CD4-positive, alpha-beta T cell (primary cell): ENCODE data around the gene NFE2. TPM values are rescaled to one million over a fixed set of nuclear protein-coding genes. Genes with fewer than 3 reads are reported as not detected.
A peak's percentile ranks its signal among the peaks of the same experiment; 100 is the strongest.
"Not testable (repeated sequence)": the region's sequence is repeated elsewhere in the genome, so short reads cannot be mapped to it uniquely, and the experiment has no call there.

Source experiments
- ATAC-seq: fragments of 200-7000 bp; cut with Tn5 transposase; one replicate; pipeline ENCODE4 v1.10.0; 2022; ENCODE audit warnings: mild to moderate bottlenecking; ENCODE audit not compliant: poor library complexity
- CTCF ChIA-PET: fragments of 350-600 bp; sonication (Branson Sonifier 250); formaldehyde crosslinking; loops from one replicate; lab custom pipeline; 2021; ENCODE audit warnings: antibody characterized with exemption, inconsistent platforms; lab: Charles Lee
- POLR2A ChIA-PET: fragments of 350-600 bp; sonication (Branson Sonifier 250); formaldehyde crosslinking; loops from one replicate; lab custom pipeline; 2021; ENCODE audit warnings: antibody characterized with exemption, inconsistent platforms; lab: Charles Lee
- DNase-seq, 14 experiments: peaks; one replicate each; pipeline ENCODE4 v3.0.0-alpha.2; 2013 to 2020; ENCODE audit warnings: mixed read lengths in 2 of 14
- H3K27ac ChIP-seq, 2 donors: one replicate each; pipeline versions ENCODE4 v1.5.1 to v1.7.0; 2013; ENCODE audit warnings: low read length in 2 of 2, low read depth in 1 of 2, mild to moderate bottlenecking in 1 of 2
- H3K27me3 ChIP-seq, 2 experiments: 1 replicate in 1 of 2; 2 replicates in 1 of 2; pipeline versions ENCODE4 v1.6.1 to v1.7.0; 2013; ENCODE audit warnings: low read length in 2 of 2, control low read depth in 1 of 2, mild to moderate bottlenecking in 1 of 2, moderate library complexity in 1 of 2; ENCODE audit not compliant: insufficient read depth in 2 of 2, control insufficient read depth in 1 of 2
- H3K36me3 ChIP-seq: one replicate; pipeline ENCODE4 v1.6.1; 2013; ENCODE audit warnings: low read length, control low read depth; ENCODE audit not compliant: insufficient read depth
- H3K4me1 ChIP-seq: one replicate; pipeline ENCODE4 v1.6.1; 2013; ENCODE audit warnings: low read length, control low read depth; ENCODE audit not compliant: insufficient read depth
- H3K4me3 ChIP-seq: one replicate; pipeline ENCODE4 v1.5.1; 2013; ENCODE audit warnings: mild to moderate bottlenecking, low read length, moderate library complexity
- H3K9me3 ChIP-seq, 2 experiments: 1 replicate in 1 of 2; 2 replicates in 1 of 2; pipeline versions ENCODE4 v1.6.1 to v1.7.0; 2013; ENCODE audit warnings: low read length in 2 of 2, mild to moderate bottlenecking in 2 of 2, control low read depth in 1 of 2, moderate library complexity in 1 of 2; ENCODE audit not compliant: control insufficient read depth in 1 of 2, insufficient read depth in 1 of 2
- H3K27ac Mint-ChIP-seq: one replicate; pipeline ENCODE4 v1.8.0; 2020; ENCODE audit warnings: mixed read lengths
- H3K27me3 Mint-ChIP-seq: one replicate; pipeline ENCODE4 v1.8.0; 2021; ENCODE audit warnings: mixed read lengths
- H3K36me3 Mint-ChIP-seq: one replicate; pipeline ENCODE4 v1.8.0; 2021; ENCODE audit warnings: low read depth, mixed read lengths
- H3K4me1 Mint-ChIP-seq: one replicate; pipeline ENCODE4 v1.8.0; 2021; ENCODE audit warnings: low read depth, mixed read lengths
- H3K4me3 Mint-ChIP-seq: one replicate; pipeline ENCODE4 v1.8.0; 2020; ENCODE audit warnings: mild to moderate bottlenecking, mixed read lengths
- H3K9me3 Mint-ChIP-seq: one replicate; pipeline ENCODE4 v1.8.0; 2020; ENCODE audit warnings: mixed read lengths
- CTCF ChIP-seq: fragments of 200-600 bp; IDR thresholded peaks from one replicate; pipeline ENCODE4 v1.8.0; 2022; ENCODE audit warnings: antibody characterized with exemption, mild to moderate bottlenecking
- intact Hi-C, 2 experiments: fragments of 100-400 bp; cut with DNase I in 1 of 2; cut with micrococcal nuclease in 1 of 2; formaldehyde crosslinking; loops; one replicate each; pipeline versions ENCODE4 v1.15.1 to v1.9.0; 2023 to 2025; cut with DNase I, micrococcal nuclease
- total RNA-seq, 174 experiments: library from RNA in 2 of 174; stranded (reverse) in 2 of 174; gene quantifications; one replicate each; pipeline ENCODE4 v1.2.3 and lab custom pipeline; 2021 to 2026

Gene NFE2
- total RNA-seq, 2 experiments from 2014 or later: 0.20 TPM; not detected in 1

- Histone ChIP-seq H3K36me3 (peaks cover 75% of the 10 kb centered on the region), H3K27me3 (no peaks in the 10 kb centered on the region), H3K4me3 (no peak overlapping the region), H3K27ac (no peak overlapping the region), H3K9me3 (no peaks in the 10 kb centered on the region), H3K4me1 (peaks cover 41% of the 10 kb centered on the region)
- ChIA-PET CTCF (interaction anchor here (1.4 kb wide), 2 partner anchors 34 to 114 kb away, joined by 3 read pairs; no protein-coding TSS in a partner anchor), POLR2A (interaction anchor here (0.9 to 2.6 kb wide), 6 partner anchors 10 to 74 kb away, joined by 3 to 19 read pairs (median 4); partner anchors contain the start of gene COPZ1)
- TF ChIP-seq CTCF: peak; percentile 40
- peaks cover 4% of the 10 kb centered on the region for H3K36me3 Mint-ChIP-seq
- peak overlapping the region; percentile 68 for H3K4me3 Mint-ChIP-seq
- H3K27me3 Mint-ChIP-seq: no peaks in the 10 kb centered on the region
- ATAC-seq (no peak), DNase-seq (no peak)
- intact Hi-C loops: loop anchor here in 1 of 2 experiments (5.0 kb wide), 1 partner anchor 157 kb away; no protein-coding TSS in a partner anchor
- peak overlapping the region; percentile 41 for H3K27ac Mint-ChIP-seq
- H3K9me3 Mint-ChIP-seq: no peaks in the 10 kb centered on the region
- H3K4me1 Mint-ChIP-seq: no peaks in the 10 kb centered on the region
Measured at GRCh38 chr12:54285150-54286041, 15.4 kb downstream of the NFE2 start.

- H3K27me3 ChIP-seq, H3K4me3 ChIP-seq, H3K36me3 Mint-ChIP-seq, H3K4me1 Mint-ChIP-seq, H3K9me3 Mint-ChIP-seq, H3K27me3 Mint-ChIP-seq, DNase-seq, ATAC-seq, H3K9me3 ChIP-seq, intact Hi-C loops, H3K27ac ChIP-seq: not testable (repeated sequence)
- Histone ChIP-seq H3K36me3 (peaks cover 72% of the 10 kb centered on the region), H3K4me1 (peaks cover 41% of the 10 kb centered on the region)
- ChIA-PET POLR2A (interaction anchor here (0.9 to 1.3 kb wide), 5 partner anchors 9 to 75 kb away, joined by 3 to 6 read pairs (median 3); partner anchors contain the start of gene COPZ1), CTCF (interaction anchor here (1.4 kb wide), 1 partner anchor 115 kb away, joined by 3 read pairs; no protein-coding TSS in a partner anchor)
- Mint-ChIP-seq H3K27ac (peak overlapping the region; percentile 14), H3K4me3 (peak overlapping the region; percentile 49)
Measured at GRCh38 chr12:54284070-54284780, 16.6 kb downstream of the NFE2 start.

- H3K4me1 ChIP-seq: peaks cover 42% of the 10 kb centered on the region
- Mint-ChIP-seq H3K36me3 (no peaks in the 10 kb centered on the region), H3K9me3 (no peaks in the 10 kb centered on the region), H3K4me1 (peaks cover 10% of the 10 kb centered on the region), H3K4me3 (no peak overlapping the region), H3K27me3 (no peaks in the 10 kb centered on the region), H3K27ac (no peak overlapping the region)
- ATAC-seq: no peak
- CTCF ChIA-PET: no interaction called here
- peak overlapping the region; percentile 1 to 5 for H3K27ac ChIP-seq
- H3K4me3 ChIP-seq: peak overlapping the region; percentile 80
- POLR2A ChIA-PET: interaction anchor here (0.6 to 1.2 kb wide), 2 partner anchors 10 to 76 kb away, joined by 3 read pairs; no protein-coding TSS in a partner anchor
- DNase-seq: peak in 1 of 14 experiments; percentile 33
- intact Hi-C loops: no loop called here
- H3K27me3 ChIP-seq: no peaks in the 10 kb centered on the region
- no peaks in the 10 kb centered on the region for H3K9me3 ChIP-seq
- H3K36me3 ChIP-seq: peaks cover 70% of the 10 kb centered on the region
- no peak for TF ChIP-seq CTCF
Measured at GRCh38 chr12:54282949-54283593, 17.7 kb downstream of the NFE2 start.

- peaks cover 16% of the 10 kb centered on the region for H3K4me1 Mint-ChIP-seq
- H3K4me3 ChIP-seq: peak overlapping the region; percentile 80
- H3K36me3 ChIP-seq: peaks cover 59% of the 10 kb centered on the region
Measured at GRCh38 chr12:54281694-54282093, 19.1 kb downstream of the NFE2 start.

More at GRCh38 chr12:54281694-54282093, 19.1 kb downstream of the NFE2 start:
- H3K27ac Mint-ChIP-seq, ATAC-seq, H3K9me3 Mint-ChIP-seq, H3K27me3 ChIP-seq, H3K36me3 Mint-ChIP-seq, DNase-seq, H3K27me3 Mint-ChIP-seq, H3K9me3 ChIP-seq, H3K4me3 Mint-ChIP-seq: not testable (repeated sequence)
- ChIA-PET POLR2A (interaction anchor here (0.6 to 3.4 kb wide), 6 partner anchors 10 to 76 kb away, joined by 3 to 82 read pairs (median 42); partner anchors contain the start of gene COPZ1), CTCF (interaction anchor here (0.8 to 1.1 kb wide), 4 partner anchors 14 to 87 kb away, joined by 3 to 4 read pairs (median 3); no protein-coding TSS in a partner anchor)
- H3K4me1 ChIP-seq: peaks cover 56% of the 10 kb centered on the region
- peak overlapping the region; percentile 93 to 95 for H3K27ac ChIP-seq
- intact Hi-C loops: loop anchor here (2.0 kb wide), 2 partner anchors 43 to 77 kb away; partner anchors contain the start of gene COPZ1 (in 1 of the 2)
